Endothelial cell of umbilical vein (primary cell): ENCODE results near the gene LTBP1. TPM values are rescaled to one million over a fixed set of nuclear protein-coding genes. Genes with fewer than 3 reads are reported as not detected.

Experiments used
- BruUV-seq: library from RNA; stranded (reverse); fragments of 400-500 nt; replicated peaks from 2 replicates; lab custom pipeline; 2021; lab: Mats Ljungman, UMichigan
- CTCF ChIA-PET: fragments of 300-600, 350-600 bp; sonication (Branson Sonifier 250); formaldehyde crosslinking; loops from one replicate; lab custom pipeline; 2021; ENCODE audit warnings: antibody characterized with exemption, inconsistent platforms; lab: Charles Lee
- POLR2A ChIA-PET: fragments of 300-600, 350-600 bp; sonication (Branson Sonifier 250); formaldehyde crosslinking; loops from one replicate; lab custom pipeline; 2021; ENCODE audit warnings: antibody characterized with exemption, inconsistent platforms; lab: Charles Lee
- DNase-seq: peaks from one replicate; pipeline ENCODE4 v3.0.0-alpha.2; 2011; ENCODE audit warnings: low read depth, low spot score
- FAIRE-seq: peaks from 2 replicates; lab custom pipeline; 2011; peaks lifted over from hg19 to GRCh38; lab: Jason Lieb, UNC
- H2AFZ ChIP-seq: 2 replicates; pipeline ENCODE4 v1.6.0; 2012; ENCODE audit warnings: low read depth, low read length, control low read depth, inconsistent platforms
- H3K27ac ChIP-seq: 2 replicates; pipeline ENCODE4 v1.5.1; 2011; ENCODE audit warnings: low read depth, mild to moderate bottlenecking, control low read depth, low read length, moderate library complexity; ENCODE audit not compliant: insufficient read depth
- H3K27me3 ChIP-seq, 2 experiments: 2 replicates each; pipeline versions ENCODE4 v1.6.0 to v1.6.1; 2011; ENCODE audit warnings: low read length in 2 of 2, mixed read lengths in 1 of 2; ENCODE audit not compliant: control insufficient read depth in 2 of 2, insufficient read depth in 2 of 2
- H3K36me3 ChIP-seq, 2 experiments: 2 replicates in 1 of 2; 3 replicates in 1 of 2; pipeline ENCODE4 v1.5.1; 2011; ENCODE audit warnings: low read length in 2 of 2, mild to moderate bottlenecking in 1 of 2, moderate library complexity in 1 of 2; ENCODE audit not compliant: control insufficient read depth in 2 of 2, insufficient read depth in 2 of 2; ENCODE audit errors: extremely low read depth in 1 of 2
- H3K4me1 ChIP-seq: 3 replicates; pipeline ENCODE4 v1.5.1; 2011; ENCODE audit warnings: mild to moderate bottlenecking, low read length; ENCODE audit not compliant: control insufficient read depth, insufficient read depth; ENCODE audit errors: extremely low read depth
- H3K4me2 ChIP-seq: 2 replicates; pipeline ENCODE4 v1.6.1; 2011; ENCODE audit warnings: low read length, control low read depth, mixed read lengths; ENCODE audit not compliant: insufficient read depth
- H3K4me3 ChIP-seq, 3 experiments: fragments of 200-600 bp in 1 of 3; sonication (generic), shearing (Covaris generic) in 1 of 3; replicated peaks in 1 of 3; 2 replicates each; pipeline ENCODE4 v1.5.1; 2011 to 2016; ENCODE audit warnings: control low read depth in 3 of 3, low read length in 3 of 3, mild to moderate bottlenecking in 2 of 3, inconsistent platforms in 1 of 3, low read depth in 1 of 3, moderate library complexity in 1 of 3; ENCODE audit not compliant: insufficient read depth in 1 of 3
- H3K79me2 ChIP-seq: 2 replicates; pipeline ENCODE4 v1.6.0; 2012; ENCODE audit warnings: low read length, inconsistent platforms; ENCODE audit not compliant: control insufficient read depth, insufficient read depth
- H3K9ac ChIP-seq: replicated peaks from 2 replicates; pipeline ENCODE3; 2011; ENCODE audit warnings: low read length, control low read depth; ENCODE audit not compliant: insufficient read depth; ENCODE audit errors: extremely low read depth
- H3K9me1 ChIP-seq: replicated peaks from 3 replicates; pipeline ENCODE4 v1.6.0; 2011; ENCODE audit warnings: mild to moderate bottlenecking, low read length; ENCODE audit not compliant: control insufficient read depth, insufficient read depth; ENCODE audit errors: extremely low read depth
- H3K9me3 ChIP-seq: replicated peaks from 2 replicates; pipeline ENCODE4 v1.5.1; 2012; ENCODE audit warnings: low read length, inconsistent platforms; ENCODE audit not compliant: control insufficient read depth, insufficient read depth
- H4K20me1 ChIP-seq: replicated peaks from 2 replicates; pipeline ENCODE3; 2011; ENCODE audit warnings: mild to moderate bottlenecking, low read length; ENCODE audit not compliant: control insufficient read depth, insufficient read depth; ENCODE audit errors: extremely low read depth
- CTCF ChIP-seq, 2 donors: IDR thresholded peaks; 1 replicate in 1 of 2; 2 replicates in 1 of 2; pipeline ENCODE4 v1.5.1; 2011; ENCODE audit warnings: low read length in 2 of 2, mild to moderate bottlenecking in 2 of 2, moderate library complexity in 2 of 2, control low read depth in 1 of 2, inconsistent platforms in 1 of 2, low read depth in 1 of 2; ENCODE audit not compliant: insufficient read depth in 1 of 2; ENCODE audit errors: extremely low read depth in 1 of 2
- EZH2 ChIP-seq: IDR thresholded peaks from 2 replicates; pipeline ENCODE4 v1.6.1; 2012; ENCODE audit warnings: borderline replicate concordance, low read depth, mild to moderate bottlenecking, moderate library complexity, low read length, inconsistent platforms; ENCODE audit not compliant: severe bottlenecking
- FOS ChIP-seq: IDR thresholded peaks from 2 replicates; pipeline ENCODE4 v1.6.1; 2011; ENCODE audit warnings: mild to moderate bottlenecking, low read length, moderate library complexity, borderline replicate concordance; ENCODE audit not compliant: insufficient read depth
- GATA2 ChIP-seq: IDR thresholded peaks from 2 replicates; pipeline ENCODE4 v1.7.0; 2011; ENCODE audit warnings: low read depth, mild to moderate bottlenecking, moderate library complexity, mixed read lengths, low read length; ENCODE audit not compliant: insufficient read length, insufficient read depth
- JUN ChIP-seq: IDR thresholded peaks from 2 replicates; pipeline ENCODE4 v1.6.1; 2011; ENCODE audit warnings: borderline replicate concordance, low read depth; ENCODE audit not compliant: insufficient read length, insufficient read depth
- MAX ChIP-seq: IDR thresholded peaks from 2 replicates; pipeline ENCODE4 v1.6.1; 2011; ENCODE audit not compliant: insufficient read depth, insufficient read length
- MYC ChIP-seq: IDR thresholded peaks from one replicate; pipeline ENCODE4 v1.6.1; 2011; ENCODE audit warnings: mild to moderate bottlenecking, low read depth, low read length
- POLR2A ChIP-seq: IDR thresholded peaks from 2 replicates; pipeline ENCODE4 v1.6.1; 2012; ENCODE audit warnings: low read depth, mild to moderate bottlenecking, control low read depth, low read length
- POLR2AphosphoS5 ChIP-seq: IDR thresholded peaks from 2 replicates; pipeline ENCODE4 v1.6.1; 2012; ENCODE audit warnings: low read depth, mild to moderate bottlenecking, control low read depth, low read length, moderate library complexity; ENCODE audit not compliant: insufficient read depth
- dilution Hi-C: fragments of 300-500 bp; cut with MboI; formaldehyde crosslinking; loops from one replicate; pipeline ENCODE4 v1.15.0; 2019; ENCODE audit warnings: low sequenced_read_pairs; ENCODE audit not compliant: extremely low pct_ligation_motif_present
- intact Hi-C: fragments of 100-400 bp; cut with micrococcal nuclease; formaldehyde crosslinking; loops from one replicate; pipeline ENCODE4 v1.10.0; 2022
- polyA plus RNA-seq, 4 experiments: library from polyadenylated mRNA; depleted of rRNA in 3 of 4; stranded (reverse) in 3 of 4; unstranded in 1 of 4; fragments of >200 nt; gene quantifications; 2 replicates each; pipeline versions ENCODE4 v1.2.1 to v1.2.3, GENCODE V29; 2011 to 2012; ENCODE audit warnings: missing spikeins in 1 of 4
- total RNA-seq: library from RNA; stranded (reverse); gene quantifications from 2 replicates; pipeline ENCODE4 v1.2.3, GENCODE V29; 2021

LTBP1 gene
- total and polyA plus RNA-seq, 2 donors (not counting 3 experiments of a cell fraction or from before 2014, with no cell fraction given) = 57.4 to 68.2 TPM

- Histone ChIP-seq H4K20me1 (no peaks in the 10 kb centered on the region), H2AFZ (no peak overlapping the region), H3K9me1 (no peaks in the 10 kb centered on the region), H3K27ac (no peak overlapping the region), H3K4me3 (no peak overlapping the region), H3K36me3 (no peaks in the 10 kb centered on the region), H3K4me2 (no peak overlapping the region), H3K27me3 (peaks cover 0 to 5% of the 10 kb centered on the region in 2 experiments), H3K9ac (no peak overlapping the region), H3K9me3 (no peaks in the 10 kb centered on the region), H3K79me2 (no peaks in the 10 kb centered on the region), H3K4me1 (no peaks in the 10 kb centered on the region)
- dilution Hi-C loops = no loop called here
- no peak for DNase-seq
- TF ChIP-seq CTCF (IDR thresholded peaks at IDR 0.05; ENCODE audit: extremely low read depth in 1 of 2, insufficient read depth in 1 of 2, low read depth in 1 of 2, low read length in 2 of 2) (no peak), EZH2 (no peak), JUN (no peak), POLR2A (no peak), MAX (no peak), GATA2 (no peak), POLR2AphosphoS5 (no peak), MYC (no peak), FOS (no peak)
- ChIA-PET POLR2A (interaction anchor here (0.5 kb wide), 1 partner anchor 26 kb away, joined by 8 read pairs; no protein-coding TSS in a partner anchor), CTCF (interaction anchor here (0.6 to 1.7 kb wide), 4 partner anchors 8 to 168 kb away, joined by 3 to 6 read pairs (median 4); no protein-coding TSS in a partner anchor)
- BruUV-seq = no TSS peak
- no peak for FAIRE-seq
- intact Hi-C loops = no loop called here
Observed at GRCh38 chr2:32941944-32942690, 4.6 kb upstream of the LTBP1 start.
